SK-N-SH treated with all-trans-retinoic acid at 6 μM for 48 hours (cell line): ENCODE data around the gene GAN.

Source experiments
- ATAC-seq: fragments of 200-7000 bp; cut with Tn5 transposase; 3 replicates; pipeline ENCODE4 v1.9.1; 2020; ENCODE audit warnings: mild to moderate bottlenecking, moderate library complexity
- ARNTL ChIP-seq: fragments of 450-650 bp; formaldehyde crosslinking; IDR thresholded peaks from 2 replicates; pipeline ENCODE4 v1.5.0; 2020; ENCODE audit warnings: low read depth, mild to moderate bottlenecking, moderate library complexity, borderline replicate concordance
- BACH2 ChIP-seq: fragments of 250-450 bp; sonication (Bioruptor Pico); IDR thresholded peaks from 2 replicates; pipeline ENCODE4 v1.9.0; 2021; ENCODE audit warnings: mild to moderate bottlenecking, borderline replicate concordance
- CREB5 ChIP-seq: fragments of 250-450 bp; sonication (Bioruptor Pico); IDR thresholded peaks from 2 replicates; pipeline ENCODE4 v1.5.1; 2020; ENCODE audit warnings: low read depth, mild to moderate bottlenecking, moderate library complexity
- CSDC2 ChIP-seq: fragments of 250-450 bp; sonication (Bioruptor Pico); IDR thresholded peaks from 2 replicates; pipeline ENCODE4 v1.5.0; 2020; ENCODE audit warnings: mild to moderate bottlenecking, moderate library complexity
- GLIS3 ChIP-seq: fragments of 250-450 bp; sonication (Bioruptor Pico); IDR thresholded peaks from 2 replicates; pipeline ENCODE4 v1.5.0; 2020; ENCODE audit warnings: mild to moderate bottlenecking, moderate library complexity
- ISL1 ChIP-seq: fragments of 250-450 bp; sonication (Bioruptor Pico); IDR thresholded peaks from 2 replicates; pipeline ENCODE4 v2.1.2; 2022; ENCODE audit warnings: mild to moderate bottlenecking, moderate library complexity
- OSR1 ChIP-seq: fragments of 250-450 bp; sonication (Bioruptor Pico); IDR thresholded peaks from 2 replicates; pipeline ENCODE4 v1.8.0; 2022; ENCODE audit warnings: moderate library complexity, mild to moderate bottlenecking, inconsistent platforms
- PATZ1 ChIP-seq: fragments of 250-450 bp; sonication (Bioruptor Pico); IDR thresholded peaks from 2 replicates; pipeline ENCODE4 v1.8.0; 2020; ENCODE audit warnings: mild to moderate bottlenecking, moderate library complexity, borderline replicate concordance
- PPARA ChIP-seq: fragments of 250-450 bp; sonication (Bioruptor Pico); IDR thresholded peaks from 2 replicates; pipeline ENCODE4 v1.5.0; 2020; ENCODE audit warnings: mild to moderate bottlenecking, borderline replicate concordance
- RARB ChIP-seq: fragments of 250-450 bp; sonication (Bioruptor Pico); IDR thresholded peaks from 2 replicates; pipeline ENCODE4 v1.8.0; 2021; ENCODE audit warnings: mild to moderate bottlenecking, moderate library complexity
- SNAI2 ChIP-seq: fragments of 250-450 bp; sonication (Bioruptor Pico); IDR thresholded peaks from 2 replicates; pipeline ENCODE4 v1.5.0; 2020; ENCODE audit warnings: mild to moderate bottlenecking, moderate library complexity
- TCF4 ChIP-seq: fragments of 250-450 bp; sonication (Bioruptor Pico); IDR thresholded peaks from 2 replicates; pipeline ENCODE4 v1.8.0; 2021; ENCODE audit warnings: mild to moderate bottlenecking, moderate library complexity, borderline replicate concordance
- TOX ChIP-seq: fragments of 250-450 bp; sonication (Bioruptor Pico); IDR thresholded peaks from 2 replicates; pipeline ENCODE4 v1.8.0; 2021; ENCODE audit warnings: mild to moderate bottlenecking, moderate library complexity, borderline replicate concordance
- ZC3H10 ChIP-seq: fragments of 250-450 bp; sonication (Bioruptor Pico); IDR thresholded peaks from 2 replicates; pipeline ENCODE4 v1.5.1; 2021; ENCODE audit warnings: mild to moderate bottlenecking, moderate library complexity
- ZFP3 ChIP-seq: fragments of 250-450 bp; sonication (Bioruptor Pico); IDR thresholded peaks from 2 replicates; pipeline ENCODE4 v1.5.0; 2020; ENCODE audit warnings: mild to moderate bottlenecking, moderate library complexity
- ZFP30 ChIP-seq: fragments of 450-650 bp; formaldehyde crosslinking; IDR thresholded peaks from 2 replicates; pipeline ENCODE4 v1.5.0; 2022; ENCODE audit warnings: mild to moderate bottlenecking, moderate library complexity
- ZNF70 ChIP-seq: fragments of 450-650 bp; formaldehyde crosslinking; IDR thresholded peaks from 2 replicates; pipeline ENCODE4 v1.5.0; 2020; ENCODE audit warnings: mild to moderate bottlenecking, moderate library complexity
- ZNF8 ChIP-seq: fragments of 450-650 bp; formaldehyde crosslinking; IDR thresholded peaks from 2 replicates; pipeline ENCODE4 v1.5.0; 2020; ENCODE audit warnings: mild to moderate bottlenecking, moderate library complexity
- TF ChIP-seq, protein P1 (sequence below): fragments of 250-450 bp; sonication (Bioruptor Pico); IDR thresholded peaks from 2 replicates; pipeline ENCODE4 v1.8.0; 2021; ENCODE audit warnings: low read depth, mild to moderate bottlenecking, moderate library complexity, borderline replicate concordance

The GAN gene

DNA sequence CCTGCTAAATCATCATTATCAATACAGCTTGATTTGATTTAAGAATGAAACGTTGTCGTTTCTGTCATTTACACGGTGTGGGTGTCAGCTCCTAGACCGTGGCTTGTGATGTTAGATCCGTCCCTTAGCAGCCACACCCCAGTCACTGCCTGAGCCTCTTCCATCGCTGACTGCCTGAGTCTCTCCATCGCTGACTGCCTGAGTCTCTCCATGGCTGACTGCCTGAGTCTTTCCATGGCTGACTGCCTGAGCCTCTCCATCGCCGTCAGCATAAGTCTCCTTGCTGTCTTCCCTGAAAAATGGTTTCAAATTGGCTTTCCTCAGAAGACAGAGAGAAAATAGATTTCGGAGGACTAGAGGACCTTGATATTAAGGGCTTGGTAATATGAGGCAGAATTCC lies 76.1 kb downstream of the GAN start:
- no peak for ATAC-seq
- no peak for TF ChIP-seq ARNTL (CRISPR knock-in tag)
- TF ChIP-seq, all 23 proteins: peak for 0

GRCh38 chr16:81392011-81392410 lies 77.2 kb downstream of the GAN start:
- no peak for TF ChIP-seq ZFP3 (CRISPR knock-in tag)
- TF ChIP-seq ZC3H10 = no peak
- no peak for TF ChIP-seq ARNTL (CRISPR knock-in tag)
- TF ChIP-seq CSDC2 = no peak
- no peak for TF ChIP-seq CREB5 (CRISPR knock-in tag)
- TF ChIP-seq SNAI2 (CRISPR knock-in tag) = no peak
- no peak for TF ChIP-seq PPARA (CRISPR knock-in tag)
- no peak for TF ChIP-seq ZNF8 (CRISPR knock-in tag)
- no peak for TF ChIP-seq RARB (CRISPR knock-in tag)
- no peak for ATAC-seq

GRCh38 chr16:81394416-81394815 lies 79.7 kb downstream of the GAN start:
- TF ChIP-seq ZNF8 (CRISPR knock-in tag) = no peak
- no peak for TF ChIP-seq TCF4 (CRISPR knock-in tag)
- TF ChIP-seq, protein P1, sequence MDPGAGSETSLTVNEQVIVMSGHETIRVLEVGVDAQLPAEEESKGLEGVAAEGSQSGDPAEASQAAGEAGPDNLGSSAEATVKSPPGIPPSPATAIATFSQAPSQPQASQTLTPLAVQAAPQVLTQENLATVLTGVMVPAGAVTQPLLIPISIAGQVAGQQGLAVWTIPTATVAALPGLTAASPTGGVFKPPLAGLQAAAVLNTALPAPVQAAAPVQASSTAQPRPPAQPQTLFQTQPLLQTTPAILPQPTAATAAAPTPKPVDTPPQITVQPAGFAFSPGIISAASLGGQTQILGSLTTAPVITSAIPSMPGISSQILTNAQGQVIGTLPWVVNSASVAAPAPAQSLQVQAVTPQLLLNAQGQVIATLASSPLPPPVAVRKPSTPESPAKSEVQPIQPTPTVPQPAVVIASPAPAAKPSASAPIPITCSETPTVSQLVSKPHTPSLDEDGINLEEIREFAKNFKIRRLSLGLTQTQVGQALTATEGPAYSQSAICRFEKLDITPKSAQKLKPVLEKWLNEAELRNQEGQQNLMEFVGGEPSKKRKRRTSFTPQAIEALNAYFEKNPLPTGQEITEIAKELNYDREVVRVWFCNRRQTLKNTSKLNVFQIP = no peak
- no peak for TF ChIP-seq PPARA (CRISPR knock-in tag)
- no peak for TF ChIP-seq TOX (CRISPR knock-in tag)
- no peak for TF ChIP-seq BACH2 (CRISPR knock-in tag)
- TF ChIP-seq ZNF70 (CRISPR knock-in tag) = no peak
- TF ChIP-seq, all 23 proteins: peak for 0
- ATAC-seq = no peak

- peak; percentile 51 for ATAC-seq
- no peak for TF ChIP-seq ZFP30 (CRISPR knock-in tag)
- no peak for TF ChIP-seq PATZ1 (CRISPR knock-in tag)
- no peak for TF ChIP-seq GLIS3 (CRISPR knock-in tag)
- no peak for TF ChIP-seq RARB (CRISPR knock-in tag)
- TF ChIP-seq ZNF8 (CRISPR knock-in tag) = no peak
- TF ChIP-seq ISL1 (CRISPR knock-in tag) = no peak
- no peak for TF ChIP-seq CREB5 (CRISPR knock-in tag)
Measured at GRCh38 chr16:81394966-81395655, 80.3 kb downstream of the GAN start.

DNA sequence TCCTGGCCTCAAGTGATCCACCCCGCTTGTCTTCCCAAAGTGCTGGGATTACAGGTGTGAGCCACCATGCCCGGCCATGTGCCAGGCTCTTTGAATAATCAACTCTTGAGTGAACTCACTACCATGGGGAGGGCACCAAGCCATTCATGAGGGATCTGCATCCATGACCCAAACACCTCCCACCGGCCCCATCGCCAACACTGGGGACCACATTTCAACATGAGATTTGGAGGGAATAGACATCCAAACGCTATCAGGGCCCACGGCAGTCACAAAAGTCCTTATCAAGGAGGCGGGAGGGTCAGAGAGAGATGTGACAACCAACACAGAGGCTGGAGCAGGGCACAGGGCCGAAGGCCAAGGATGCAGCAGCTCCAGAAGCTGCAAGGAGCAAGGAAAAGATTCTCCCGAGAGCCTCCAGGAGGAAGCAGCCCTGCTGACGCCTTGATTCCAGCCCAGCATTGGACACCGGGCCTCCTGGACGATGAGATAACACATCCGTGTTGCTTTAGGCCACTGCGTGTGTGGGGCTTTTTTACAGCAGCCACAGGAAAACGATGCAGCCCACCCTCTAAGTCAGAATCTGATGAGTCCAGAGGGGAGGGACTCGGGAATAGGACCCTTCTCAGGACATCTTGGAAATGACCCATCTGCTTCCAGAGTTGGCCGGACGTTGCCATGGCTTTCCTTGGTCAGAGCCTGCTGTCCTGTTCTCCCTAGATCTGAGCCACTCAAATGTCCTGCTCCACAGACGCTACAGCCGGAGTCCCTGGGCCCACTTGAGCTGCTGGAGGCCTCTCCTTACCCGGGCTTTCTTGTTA lies 82.5 kb downstream of the GAN start:
- TF ChIP-seq, protein P1 = no peak
- TF ChIP-seq GLIS3 (CRISPR knock-in tag) = no peak
- no peak for TF ChIP-seq SNAI2 (CRISPR knock-in tag)
- no peak for TF ChIP-seq ISL1 (CRISPR knock-in tag)
- TF ChIP-seq ZNF8 (CRISPR knock-in tag) = no peak
- no peak for TF ChIP-seq PPARA (CRISPR knock-in tag)
- no peak for TF ChIP-seq ARNTL (CRISPR knock-in tag)
- no peak for TF ChIP-seq PATZ1 (CRISPR knock-in tag)
- TF ChIP-seq ZC3H10 = no peak
- TF ChIP-seq RARB (CRISPR knock-in tag) = no peak
- no peak for TF ChIP-seq OSR1 (CRISPR knock-in tag)
- ATAC-seq = no peak
